Measurements from ENCODE around the gene TNFRSF1A.

TNFRSF1A gene

DNA sequence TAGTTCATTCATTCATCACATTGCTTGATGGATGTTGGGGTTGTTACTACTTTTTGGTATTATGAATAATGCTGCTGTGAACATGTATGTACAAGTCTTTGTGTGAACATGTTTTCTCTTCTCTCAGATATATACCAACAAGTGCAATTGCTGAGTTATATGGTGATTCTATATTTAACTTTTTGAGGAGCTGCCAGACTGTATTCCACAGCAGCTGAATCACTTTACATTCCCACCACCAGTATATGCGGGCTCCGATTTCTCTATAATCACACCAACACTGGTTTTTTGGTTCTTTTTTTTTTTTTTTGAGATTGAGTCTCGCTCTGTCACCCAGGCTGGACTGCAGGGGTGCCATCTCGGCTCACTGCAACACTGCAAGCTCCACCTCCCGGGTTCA lies 53.6 kb downstream of the TNFRSF1A start:
- no peak for TF ChIP-seq Cebpa-rat (IDR thresholded peaks at IDR 0.05)
- H3K9me3 ChIP-seq, result peaks cover 10% of the 10 kb centered on the region
- peaks cover 16% of the 10 kb centered on the region for H3K4me1 ChIP-seq
- no peak overlapping the region for H3K27ac ChIP-seq
- no peaks in the 10 kb centered on the region for H3K27me3 ChIP-seq
- no peaks in the 10 kb centered on the region for H4K20me1 ChIP-seq
- no peaks in the 10 kb centered on the region for H3K36me3 ChIP-seq
- no peak overlapping the region for H3K4me2 ChIP-seq
- no peak overlapping the region for H3K4me3 ChIP-seq
- no peak overlapping the region for H3K9ac ChIP-seq

DNA sequence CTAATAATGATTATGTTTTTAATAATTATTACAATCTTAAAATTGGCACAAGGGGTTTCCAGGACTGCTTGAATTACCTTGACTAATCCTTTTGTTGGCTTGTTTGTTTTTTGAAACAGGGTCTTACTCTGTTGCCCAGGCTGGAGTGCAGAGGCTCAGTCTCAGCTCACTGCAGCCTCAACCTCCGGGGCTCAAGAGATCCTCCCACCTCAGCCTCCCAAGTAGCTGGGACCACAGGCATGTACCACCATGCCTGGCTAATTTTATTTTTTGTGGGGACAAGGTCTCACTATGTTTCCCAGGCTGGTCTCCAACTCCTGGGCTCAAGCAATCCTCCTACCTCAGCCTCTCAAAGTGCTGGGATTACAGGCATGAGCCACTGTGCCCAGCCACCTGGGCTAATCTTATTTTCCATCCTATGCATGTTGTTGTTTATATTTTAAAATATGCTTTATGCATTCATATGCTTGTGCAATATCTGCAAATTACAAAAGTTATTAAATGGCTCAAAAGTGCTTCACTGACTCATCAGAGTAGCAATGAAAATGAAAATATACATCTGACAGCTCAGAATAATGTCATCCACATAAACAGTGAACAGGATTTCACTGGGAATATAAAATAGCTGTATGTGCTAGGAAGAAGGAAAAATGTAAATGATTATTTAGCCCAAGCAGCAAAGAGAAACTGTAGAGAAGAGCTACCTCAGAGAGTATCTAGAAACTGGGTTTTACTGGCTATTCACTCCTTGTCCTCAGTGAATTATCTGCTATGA lies 56.2 kb downstream of the TNFRSF1A start:
- no peak overlapping the region for H3K4me2 ChIP-seq

DNA sequence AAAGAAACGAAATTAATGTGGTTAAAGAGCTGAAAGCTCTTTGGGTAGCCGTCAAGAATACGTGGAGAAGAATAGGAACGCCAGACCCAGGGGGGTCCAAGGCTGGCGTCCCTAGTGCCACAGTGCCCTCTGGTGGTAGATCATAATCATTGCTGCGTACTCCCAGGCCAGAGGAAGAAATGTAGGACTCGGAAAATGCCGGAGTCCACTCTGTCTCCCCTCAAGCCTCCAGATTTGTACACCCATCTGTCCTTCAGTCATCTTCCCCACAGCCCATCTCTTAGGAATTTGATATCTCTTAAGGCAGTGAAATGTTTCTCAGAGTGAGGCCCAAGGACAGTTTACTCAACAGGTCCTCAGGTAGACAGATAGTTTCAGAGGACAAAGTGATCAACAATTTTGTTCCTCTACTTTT lies 56.8 kb downstream of the TNFRSF1A start:
- no peak overlapping the region for H3K9ac ChIP-seq
- no peaks in the 10 kb centered on the region for H3K36me3 ChIP-seq
- H3K27ac ChIP-seq, result no peak overlapping the region
- no peaks in the 10 kb centered on the region for H4K20me1 ChIP-seq
- H3K4me1 ChIP-seq, result peaks cover 35% of the 10 kb centered on the region
- TF ChIP-seq Cebpa-rat (IDR thresholded peaks at IDR 0.05), result no peak
- peaks cover 5% of the 10 kb centered on the region; the same call in 1 of the 2 replicates for H3K9me3 ChIP-seq
- no peak overlapping the region for H3K4me2 ChIP-seq
- no peak overlapping the region for H3K4me3 ChIP-seq
- no peaks in the 10 kb centered on the region for H3K27me3 ChIP-seq

More for the DNA sequence above, 56.2 kb downstream of the TNFRSF1A start:
- Histone ChIP-seq H3K4me1 (peaks cover 29% of the 10 kb centered on the region), H3K4me3 (no peak overlapping the region), H4K20me1 (no peaks in the 10 kb centered on the region), H3K27ac (no peak overlapping the region), H3K27me3 (no peaks in the 10 kb centered on the region), H3K36me3 (no peaks in the 10 kb centered on the region), H3K9me3 (peaks cover 5% of the 10 kb centered on the region; the same call in 1 of the 2 replicates), H3K9ac (no peak overlapping the region)
- TF ChIP-seq Cebpa-rat (IDR thresholded peaks at IDR 0.05), result no peak

DNA sequence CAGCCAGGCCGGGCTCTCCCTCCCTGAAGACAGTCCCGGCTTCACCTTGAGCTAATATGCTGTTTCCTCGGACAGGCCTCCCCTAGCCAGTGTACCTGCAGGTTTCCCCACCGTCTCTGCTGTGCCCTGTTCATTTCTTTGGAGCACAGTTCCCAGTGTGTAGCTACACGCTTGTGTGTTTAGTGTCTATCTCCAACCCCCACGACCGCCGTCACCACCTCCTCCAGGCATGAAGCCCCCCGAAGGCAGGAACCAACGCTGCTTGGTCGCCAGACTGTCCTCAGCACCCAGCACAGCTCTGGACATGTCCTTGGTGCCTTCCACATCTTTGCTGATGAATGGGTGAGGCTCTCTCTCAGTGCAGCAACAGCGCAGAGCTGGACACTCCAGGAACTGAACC lies 57.6 kb downstream of the TNFRSF1A start:
- Histone ChIP-seq H4K20me1 (no peaks in the 10 kb centered on the region), H3K9me3 (no peaks in the 10 kb centered on the region), H3K9ac (no peak overlapping the region), H3K36me3 (no peaks in the 10 kb centered on the region), H3K4me2 (no peak overlapping the region), H3K27ac (no peak overlapping the region), H3K27me3 (no peaks in the 10 kb centered on the region), H3K4me3 (no peak overlapping the region), H3K4me1 (peaks cover 43% of the 10 kb centered on the region)
- no peak for TF ChIP-seq Cebpa-rat (IDR thresholded peaks at IDR 0.05)

DNA sequence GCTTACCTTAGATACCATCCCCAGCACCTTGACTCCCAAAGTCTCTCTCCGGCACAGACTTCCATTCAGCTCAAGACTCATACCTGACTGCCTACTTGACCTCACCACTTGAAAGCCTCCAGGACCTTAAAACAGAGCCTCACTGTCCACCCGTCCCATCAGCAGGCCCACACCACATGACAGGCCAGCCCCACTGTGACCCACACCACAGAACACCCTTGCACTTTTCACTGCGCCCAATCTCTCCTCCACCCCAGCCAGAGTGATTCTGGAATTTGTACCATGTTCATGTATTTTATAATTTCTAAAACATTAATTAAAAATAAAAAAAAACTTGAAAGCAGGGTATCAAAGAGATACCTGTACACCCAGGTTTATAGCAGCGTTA lies 59.4 kb downstream of the TNFRSF1A start:
- Histone ChIP-seq H3K4me3 (no peak overlapping the region), H3K9ac (no peak overlapping the region), H4K20me1 (no peaks in the 10 kb centered on the region), H3K27ac (no peak overlapping the region), H3K36me3 (no peaks in the 10 kb centered on the region), H3K9me3 (no peaks in the 10 kb centered on the region), H3K27me3 (no peaks in the 10 kb centered on the region), H3K4me2 (no peak overlapping the region), H3K4me1 (peaks cover 58% of the 10 kb centered on the region)
- TF ChIP-seq Cebpa-rat (IDR thresholded peaks at IDR 0.05), result no peak

DNA sequence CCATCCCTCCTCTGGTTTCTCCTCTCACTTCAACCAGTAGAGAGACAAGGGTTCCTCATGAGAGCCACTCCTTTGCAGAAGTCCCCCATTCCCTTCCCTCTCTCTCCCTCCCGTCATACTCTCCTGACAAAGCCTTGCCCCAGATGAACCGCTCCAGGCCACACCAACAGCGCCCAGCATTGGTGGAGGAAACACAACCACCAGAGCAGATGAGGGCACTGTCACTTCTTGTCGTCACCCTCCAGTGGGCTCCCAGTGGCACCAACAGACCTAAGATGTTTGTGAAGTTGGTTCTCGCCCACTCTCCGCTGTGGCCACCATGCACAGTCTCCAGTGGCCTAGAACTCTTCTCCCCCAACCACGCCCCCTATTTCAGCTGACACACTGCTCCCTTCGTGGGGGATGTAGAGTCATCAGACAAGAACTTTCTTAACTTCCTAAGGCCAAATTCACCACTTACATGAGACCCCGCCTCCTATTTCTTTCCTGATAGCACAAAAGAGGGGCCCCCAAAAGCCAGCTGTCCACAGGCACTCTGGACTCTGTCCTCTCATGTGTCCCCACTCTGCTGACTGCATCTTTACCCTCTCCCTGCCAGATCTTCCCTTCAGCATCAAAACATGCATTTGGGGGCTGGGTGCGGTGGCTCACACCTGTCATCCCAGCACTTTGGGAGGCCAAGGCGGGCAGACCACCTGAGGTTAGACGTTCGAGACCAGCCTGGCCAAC lies 60.6 kb downstream of the TNFRSF1A start:
- Histone ChIP-seq H3K36me3 (no peaks in the 10 kb centered on the region), H3K27me3 (no peaks in the 10 kb centered on the region), H4K20me1 (no peaks in the 10 kb centered on the region), H3K4me1 (peaks cover 54% of the 10 kb centered on the region), H3K9ac (no peak overlapping the region), H3K9me3 (no peaks in the 10 kb centered on the region), H3K4me3 (no peak overlapping the region), H3K4me2 (peak overlapping the region; percentile 96), H3K27ac (no peak overlapping the region)
- TF ChIP-seq Cebpa-rat (IDR thresholded peaks at IDR 0.05), result no peak

DNA sequence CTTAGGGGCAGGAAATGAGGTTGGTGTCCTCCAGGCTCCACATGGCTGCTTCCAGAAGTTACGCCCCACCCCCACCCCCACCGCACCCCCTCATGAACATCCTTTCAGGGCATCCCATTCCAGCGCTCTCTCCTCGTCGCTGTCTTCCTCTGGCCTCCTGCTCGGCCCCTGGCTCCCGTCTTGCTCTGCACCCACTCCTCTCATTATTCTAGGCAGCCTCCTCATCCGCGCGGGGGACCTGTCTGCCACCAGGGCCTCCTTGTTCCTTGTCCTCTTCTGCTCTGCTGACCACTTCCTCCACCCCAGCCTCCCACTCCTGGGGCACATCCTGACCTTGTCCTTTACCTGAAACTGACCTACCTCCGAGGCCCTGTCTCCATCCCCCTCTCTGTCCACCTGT lies 61.2 kb downstream of the TNFRSF1A start:
- no peak overlapping the region for H3K9ac ChIP-seq

DNA sequence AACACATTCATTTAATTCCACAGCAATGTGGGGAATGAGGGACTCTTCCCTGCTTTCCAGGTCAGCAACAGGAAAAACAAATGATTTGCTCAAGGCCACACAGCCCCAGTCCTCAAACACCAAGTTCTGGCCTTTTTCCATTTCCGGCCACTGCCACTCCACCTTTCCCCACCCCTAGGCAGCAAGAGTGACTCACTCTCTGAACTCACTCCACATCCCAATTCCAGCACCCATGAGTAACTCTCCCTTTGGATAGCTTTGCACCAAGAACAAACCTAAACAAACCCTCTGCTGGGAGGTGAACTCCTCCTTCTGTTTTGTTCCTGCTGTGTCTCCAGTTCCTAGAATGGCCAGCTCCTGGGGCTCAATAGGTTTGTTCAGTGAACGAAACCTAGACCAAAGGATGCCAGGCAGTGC lies 61.8 kb downstream of the TNFRSF1A start:
- H3K27ac ChIP-seq, result no peak overlapping the region
- TF ChIP-seq Cebpa-rat (IDR thresholded peaks at IDR 0.05), result no peak
- no peaks in the 10 kb centered on the region for H3K36me3 ChIP-seq
- no peaks in the 10 kb centered on the region for H3K9me3 ChIP-seq
- no peaks in the 10 kb centered on the region for H3K27me3 ChIP-seq
- no peaks in the 10 kb centered on the region for H4K20me1 ChIP-seq
- H3K9ac ChIP-seq, result no peak overlapping the region
- H3K4me2 ChIP-seq, result peak overlapping the region; percentile 96
- H3K4me3 ChIP-seq, result no peak overlapping the region
- H3K4me1 ChIP-seq, result peaks cover 44% of the 10 kb centered on the region

More for the DNA sequence above, 61.2 kb downstream of the TNFRSF1A start:
- TF ChIP-seq Cebpa-rat (IDR thresholded peaks at IDR 0.05), result no peak
- H3K27me3 ChIP-seq, result no peaks in the 10 kb centered on the region
- no peaks in the 10 kb centered on the region for H3K9me3 ChIP-seq
- H3K4me3 ChIP-seq, result no peak overlapping the region
- H4K20me1 ChIP-seq, result no peaks in the 10 kb centered on the region
- peak overlapping the region; percentile 96 for H3K4me2 ChIP-seq
- no peaks in the 10 kb centered on the region for H3K36me3 ChIP-seq
- peaks cover 48% of the 10 kb centered on the region for H3K4me1 ChIP-seq
- no peak overlapping the region for H3K27ac ChIP-seq

DNA sequence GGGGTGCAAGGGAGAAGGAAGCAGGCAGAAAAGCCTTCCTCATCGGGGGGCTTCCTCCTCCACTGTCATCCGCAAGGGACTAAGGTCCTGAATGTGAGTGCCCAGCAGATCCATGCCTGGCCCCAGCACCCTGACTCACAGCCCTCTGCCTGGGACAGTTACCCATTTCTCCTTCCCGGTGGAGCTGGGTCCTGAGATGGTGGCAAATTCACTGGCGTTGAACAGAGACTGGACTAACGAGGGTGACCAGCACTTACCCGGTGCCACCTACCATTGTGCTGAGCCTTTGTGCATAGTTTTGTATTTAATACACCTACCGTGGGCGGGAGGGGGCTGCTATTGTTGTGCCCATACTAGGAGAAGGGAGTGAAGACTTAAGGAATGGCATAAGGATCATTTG lies 62.2 kb downstream of the TNFRSF1A start:
- H3K9ac ChIP-seq, result no peak overlapping the region

DNA sequence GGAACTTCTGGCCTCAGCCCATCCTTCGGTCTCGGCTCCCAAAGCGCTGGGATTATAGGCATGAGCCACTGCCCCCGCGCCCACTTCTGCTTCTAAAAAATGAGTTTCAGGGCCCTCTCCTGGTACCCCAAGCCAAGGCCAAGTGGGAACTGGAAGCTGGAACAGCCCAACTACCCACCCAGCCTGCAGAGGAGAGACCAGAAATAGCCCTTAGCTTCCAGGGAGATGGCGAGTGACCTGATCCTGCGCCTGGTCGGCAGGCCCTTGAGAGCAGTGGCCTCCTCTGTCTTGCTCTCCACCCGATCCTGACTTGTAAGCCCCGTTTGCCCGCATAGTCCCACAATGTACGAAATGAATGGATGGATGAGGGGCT lies 62.6 kb downstream of the TNFRSF1A start:
- no peak for TF ChIP-seq Cebpa-rat (IDR thresholded peaks at IDR 0.05)
- Histone ChIP-seq H3K9me3 (no peaks in the 10 kb centered on the region), H3K4me2 (peak overlapping the region; percentile 96), H3K27ac (no peak overlapping the region), H3K27me3 (no peaks in the 10 kb centered on the region), H3K4me3 (peak overlapping the region; percentile 70), H3K9ac (0 out of 2 replicates have a peak overlapping the region, but pooled peaks have one; percentile 78), H3K4me1 (peaks cover 48% of the 10 kb centered on the region), H4K20me1 (no peaks in the 10 kb centered on the region), H3K36me3 (no peaks in the 10 kb centered on the region)

More for the DNA sequence above, 62.2 kb downstream of the TNFRSF1A start:
- Histone ChIP-seq H3K4me2 (peak overlapping the region; percentile 96), H3K27me3 (no peaks in the 10 kb centered on the region), H3K4me3 (no peak overlapping the region), H3K27ac (no peak overlapping the region), H3K36me3 (no peaks in the 10 kb centered on the region), H4K20me1 (no peaks in the 10 kb centered on the region), H3K9me3 (no peaks in the 10 kb centered on the region), H3K4me1 (peaks cover 44% of the 10 kb centered on the region)
- no peak for TF ChIP-seq Cebpa-rat (IDR thresholded peaks at IDR 0.05)
